Measurements from ENCODE around the gene HSPA1B.

Gene HSPA1B

DNA sequence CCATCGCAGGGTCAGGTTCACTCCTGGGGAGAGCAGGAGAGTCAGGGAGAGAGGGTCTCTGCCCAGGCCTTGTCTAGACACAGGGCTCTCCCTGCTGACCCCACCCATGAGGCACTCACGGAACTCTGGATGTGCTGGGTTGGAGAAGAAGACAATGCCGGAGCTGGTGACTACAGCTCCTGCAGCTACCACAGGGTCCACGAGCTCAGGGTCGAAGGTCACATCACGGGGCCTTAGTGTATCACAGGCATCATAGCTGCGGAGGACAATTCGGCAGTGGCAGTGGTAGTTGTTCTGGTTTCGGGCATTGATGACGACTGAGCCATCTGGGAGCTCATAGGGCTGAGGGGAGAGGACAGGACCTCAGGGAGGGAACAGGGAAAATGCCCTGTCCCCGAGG, 32.4 kb downstream of the HSPA1B start:
- TF ChIP-seq, protein P1, sequence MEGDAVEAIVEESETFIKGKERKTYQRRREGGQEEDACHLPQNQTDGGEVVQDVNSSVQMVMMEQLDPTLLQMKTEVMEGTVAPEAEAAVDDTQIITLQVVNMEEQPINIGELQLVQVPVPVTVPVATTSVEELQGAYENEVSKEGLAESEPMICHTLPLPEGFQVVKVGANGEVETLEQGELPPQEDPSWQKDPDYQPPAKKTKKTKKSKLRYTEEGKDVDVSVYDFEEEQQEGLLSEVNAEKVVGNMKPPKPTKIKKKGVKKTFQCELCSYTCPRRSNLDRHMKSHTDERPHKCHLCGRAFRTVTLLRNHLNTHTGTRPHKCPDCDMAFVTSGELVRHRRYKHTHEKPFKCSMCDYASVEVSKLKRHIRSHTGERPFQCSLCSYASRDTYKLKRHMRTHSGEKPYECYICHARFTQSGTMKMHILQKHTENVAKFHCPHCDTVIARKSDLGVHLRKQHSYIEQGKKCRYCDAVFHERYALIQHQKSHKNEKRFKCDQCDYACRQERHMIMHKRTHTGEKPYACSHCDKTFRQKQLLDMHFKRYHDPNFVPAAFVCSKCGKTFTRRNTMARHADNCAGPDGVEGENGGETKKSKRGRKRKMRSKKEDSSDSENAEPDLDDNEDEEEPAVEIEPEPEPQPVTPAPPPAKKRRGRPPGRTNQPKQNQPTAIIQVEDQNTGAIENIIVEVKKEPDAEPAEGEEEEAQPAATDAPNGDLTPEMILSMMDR (conservative IDR thresholded peaks at IDR 0.05), result no peak
- no peak for TF ChIP-seq ZFX (IDR thresholded peaks at IDR 0.05)
- no peak overlapping the region for H3K27ac ChIP-seq

DNA sequence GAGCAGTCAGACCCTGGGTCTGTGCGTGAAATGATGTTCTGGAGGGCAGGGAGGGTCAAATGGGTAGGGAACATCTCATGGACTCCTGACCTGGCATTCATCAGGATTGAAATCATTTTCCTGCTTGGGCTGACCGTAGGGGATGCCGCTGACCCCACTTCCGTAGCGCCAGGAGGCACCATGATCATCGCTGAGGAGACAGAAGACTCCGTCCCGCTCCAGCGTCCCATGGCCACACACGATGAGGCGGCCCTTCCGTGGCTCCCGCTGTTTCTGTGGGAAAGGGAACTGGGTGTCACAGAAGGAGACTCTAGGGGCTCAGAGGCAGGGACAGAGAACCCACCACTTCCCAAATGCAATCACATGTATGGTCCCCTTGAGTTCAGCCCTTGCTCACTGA, 32.8 kb downstream of the HSPA1B start:
- TF ChIP-seq, protein P1 (conservative IDR thresholded peaks at IDR 0.05), result no peak
- H3K27ac ChIP-seq, result no peak overlapping the region

DNA sequence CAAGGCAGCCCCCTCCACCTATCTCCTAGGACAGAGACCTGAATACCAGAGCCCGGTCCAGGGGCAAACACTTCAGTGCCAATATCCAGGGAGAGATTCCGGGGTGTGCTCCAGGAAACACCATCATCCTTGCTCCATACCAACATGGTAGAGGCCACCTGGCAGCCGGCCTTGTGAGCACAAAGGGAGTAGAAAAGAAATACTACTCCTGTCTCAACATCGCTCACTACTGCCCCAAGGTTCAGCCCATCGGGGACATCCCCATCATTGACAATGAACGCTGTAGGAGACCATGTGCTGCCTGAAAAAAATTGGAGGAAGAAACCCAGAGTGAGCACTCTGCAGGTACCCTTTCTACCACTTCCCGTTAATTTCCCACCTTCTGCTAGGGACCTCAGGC, 33.6 kb downstream of the HSPA1B start:
- TF ChIP-seq, protein P1 (conservative IDR thresholded peaks at IDR 0.05), result no peak
- no peak for TF ChIP-seq ZFX (IDR thresholded peaks at IDR 0.05)
- H3K27ac ChIP-seq, result no peak overlapping the region

DNA sequence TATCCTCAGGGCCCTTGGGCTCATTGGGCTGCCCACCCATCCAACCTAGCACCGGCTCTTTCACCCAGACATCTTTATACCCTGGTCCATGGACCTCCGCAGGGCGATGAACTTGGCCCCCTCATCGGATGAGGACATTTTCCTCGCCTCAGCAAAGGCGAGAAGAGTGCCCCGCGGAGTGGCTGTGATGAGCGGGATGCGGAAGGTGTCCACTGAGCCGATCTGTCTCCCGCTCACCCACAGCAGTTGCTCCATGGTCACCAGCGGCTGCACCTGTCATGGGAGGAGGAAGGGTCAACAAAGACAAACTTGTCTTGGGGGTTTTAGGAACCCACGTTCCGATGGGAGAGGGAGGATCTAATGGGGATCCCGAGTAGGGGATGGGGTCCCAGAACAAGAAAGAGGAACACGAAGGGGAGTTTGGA, 34.4 kb downstream of the HSPA1B start:
- peak overlapping the region; percentile 63 for H3K27ac ChIP-seq
- TF ChIP-seq ZFX (IDR thresholded peaks at IDR 0.05), result no peak
- TF ChIP-seq, protein P1 (conservative IDR thresholded peaks at IDR 0.05), result no peak

DNA sequence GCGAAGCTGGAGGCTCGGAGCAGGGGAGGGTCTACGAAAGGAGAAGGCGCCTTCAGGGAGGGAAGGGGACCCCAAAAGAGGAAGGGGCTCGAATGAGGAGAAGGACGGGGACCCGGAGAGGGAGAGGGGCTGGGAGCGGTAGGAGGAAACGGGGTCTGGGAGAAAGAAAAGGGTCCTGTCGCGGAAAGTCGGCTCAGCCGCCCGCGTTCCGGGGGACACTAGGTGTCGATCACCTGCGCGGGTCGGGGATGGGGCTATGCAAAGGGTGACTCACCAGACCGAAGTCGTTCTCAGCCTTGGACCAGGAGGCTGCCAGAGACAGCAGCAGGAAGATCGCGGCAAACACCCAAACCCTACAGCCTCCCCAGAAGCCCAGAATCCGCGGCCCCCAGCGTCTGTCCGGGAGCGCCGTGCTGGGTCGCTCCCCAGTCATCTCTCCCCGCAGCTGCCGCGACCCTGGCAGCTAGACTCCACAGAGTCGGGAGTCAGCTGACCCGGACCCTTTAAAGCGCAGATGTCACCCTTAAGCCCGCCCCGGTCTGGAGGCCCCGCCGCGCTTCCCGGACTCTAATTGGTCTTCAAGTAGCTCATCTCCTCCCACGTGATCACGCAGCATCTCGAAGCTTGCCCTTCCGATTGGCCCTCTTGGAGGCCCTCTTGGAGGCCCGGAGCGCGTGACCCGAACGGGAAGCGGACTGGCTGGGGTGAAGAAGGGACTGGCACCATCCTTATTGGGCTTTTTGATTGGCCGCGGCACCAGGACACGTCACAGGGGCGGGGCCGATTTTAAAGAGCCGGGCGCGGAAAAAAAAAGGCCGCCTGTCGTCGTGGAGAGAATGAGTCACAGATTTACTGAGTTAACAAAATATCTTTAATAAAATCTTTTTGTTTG, 35.1 kb downstream of the HSPA1B start, which contains the start of gene NEU1:
Gene NEU1, minus strand, starts transcription at position 478 of the 892 bp plus-strand sequence. Its CDS starts 45 bp downstream, at position 433.
- TF ChIP-seq, protein P1 (conservative IDR thresholded peaks at IDR 0.05), result no peak
- TF ChIP-seq ZFX (IDR thresholded peaks at IDR 0.05), result no peak
- H3K27ac ChIP-seq, result peak within 1 kb of the TSS; percentile 63

DNA sequence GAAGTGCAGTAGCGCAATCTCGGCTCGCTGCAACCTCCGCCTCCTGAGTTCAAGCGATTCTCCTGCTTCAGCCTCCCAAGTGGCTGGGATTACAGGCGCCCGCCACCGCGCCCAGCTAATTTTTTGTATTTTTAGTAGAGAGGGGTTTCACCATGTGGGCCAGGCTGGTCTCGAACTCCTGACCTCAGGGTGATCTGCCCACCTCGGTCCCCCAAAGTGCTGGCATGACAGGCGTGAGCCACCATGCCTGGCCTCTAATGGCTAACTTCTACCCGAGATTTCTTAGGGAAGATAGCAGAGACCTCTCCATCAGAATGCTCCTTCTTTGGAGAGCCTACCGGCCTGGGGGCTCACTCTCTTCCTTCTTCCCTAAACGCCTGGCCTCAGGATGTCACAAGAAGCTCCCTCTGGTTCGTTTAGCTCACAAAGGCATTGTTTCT, 36.6 kb downstream of the HSPA1B start:
- peak overlapping the region; percentile 63 for H3K27ac ChIP-seq

DNA sequence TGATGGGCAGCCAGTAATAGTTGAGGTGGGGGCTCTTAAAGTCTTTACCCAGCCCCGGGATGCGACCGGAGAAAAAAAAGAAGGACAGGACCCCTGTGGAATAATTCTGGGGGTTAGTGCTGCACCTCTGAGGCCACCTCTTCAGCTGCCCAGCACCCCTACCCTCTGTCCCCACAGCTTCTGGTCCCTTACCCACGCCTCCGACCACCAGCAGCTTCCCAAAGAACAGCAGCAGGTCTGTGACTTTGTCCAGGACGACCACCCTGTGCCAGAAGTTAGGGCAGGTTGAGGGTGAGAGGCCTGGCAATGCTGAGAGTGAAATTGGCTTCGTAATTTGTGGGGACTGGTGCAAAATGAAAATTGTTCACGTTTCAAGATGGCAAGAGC, 37.3 kb downstream of the HSPA1B start:
- TF ChIP-seq ZFX (IDR thresholded peaks at IDR 0.05), result no peak
- TF ChIP-seq, protein P1 (conservative IDR thresholded peaks at IDR 0.05), result no peak
- H3K27ac ChIP-seq, result no peak overlapping the region; the same call in 1 of the 2 replicates

Data from C4-2B (cell line).